Fibroblast of mammary gland (primary cell): ENCODE measurements around the gene MAST2.

Source experiments
- DNase-seq: peaks from one replicate; pipeline ENCODE4 v3.0.0-alpha.2; 2010; ENCODE audit warnings: low read depth
- H3K4me3 ChIP-seq: 2 replicates; pipeline ENCODE4 v1.5.1; 2011; ENCODE audit warnings: low read depth, mild to moderate bottlenecking, low read length, moderate library complexity; ENCODE audit not compliant: control insufficient read depth
- CTCF ChIP-seq: conservative IDR thresholded peaks from 2 replicates; pipeline ENCODE4 v1.5.1; 2011; ENCODE audit warnings: low read depth, low read length, inconsistent platforms; ENCODE audit not compliant: control insufficient read depth, insufficient read depth

The MAST2 gene

GRCh38 chr1:45772971-45773370, 30.4 kb upstream of the MAST2 start:
- DNase-seq: no peak
- no peak for TF ChIP-seq CTCF

GRCh38 chr1:45775794-45776193, 27.6 kb upstream of the MAST2 start:
- no peak for TF ChIP-seq CTCF
- no peak overlapping the region for H3K4me3 ChIP-seq
- DNase-seq: no peak

More at GRCh38 chr1:45772971-45773370, 30.4 kb upstream of the MAST2 start:
- H3K4me3 ChIP-seq: no peak overlapping the region

GRCh38 chr1:45785583-45785982, 17.8 kb upstream of the MAST2 start:
- no peak for DNase-seq
- H3K4me3 ChIP-seq: no peak overlapping the region
- TF ChIP-seq CTCF: no peak

GRCh38 chr1:45787905-45788304, 15.5 kb upstream of the MAST2 start:
- TF ChIP-seq CTCF: no peak
- no peak for DNase-seq
- no peak overlapping the region for H3K4me3 ChIP-seq

- TF ChIP-seq CTCF: no peak
Observed at GRCh38 chr1:45789601-45790000, 13.8 kb upstream of the MAST2 start.

GRCh38 chr1:45792744-45793143, 10.7 kb upstream of the MAST2 start:
- H3K4me3 ChIP-seq: no peak overlapping the region
- no peak for TF ChIP-seq CTCF
- DNase-seq: no peak

More at GRCh38 chr1:45789601-45790000, 13.8 kb upstream of the MAST2 start:
- no peak overlapping the region for H3K4me3 ChIP-seq
- no peak for DNase-seq

GRCh38 chr1:45793942-45794604, 9.3 kb upstream of the MAST2 start:
- no peak for TF ChIP-seq CTCF
- no peak for DNase-seq
- H3K4me3 ChIP-seq: no peak overlapping the region
